Measurements from ENCODE around the gene DRD2.

DNA sequence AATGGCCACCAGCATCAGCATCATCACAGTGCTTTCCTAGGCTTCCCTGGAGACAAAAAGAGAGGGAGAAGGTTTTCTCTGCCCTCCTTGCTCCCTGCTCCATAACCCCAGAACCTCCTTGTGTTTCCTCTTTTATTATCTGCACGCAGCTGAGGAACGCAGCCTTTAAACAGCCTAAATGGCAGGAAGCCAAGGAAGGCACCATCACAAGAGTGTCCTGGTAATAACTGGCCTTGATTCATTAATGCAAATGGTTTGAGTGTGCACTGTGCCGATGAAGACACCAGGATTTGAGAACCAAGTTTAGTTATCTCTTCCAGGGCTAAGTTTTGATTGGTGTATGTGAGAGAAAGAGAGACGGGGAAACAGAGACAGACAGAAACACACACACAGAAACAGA lies 29.4 kb upstream of the DRD2 start:
- TF ChIP-seq, protein P1, sequence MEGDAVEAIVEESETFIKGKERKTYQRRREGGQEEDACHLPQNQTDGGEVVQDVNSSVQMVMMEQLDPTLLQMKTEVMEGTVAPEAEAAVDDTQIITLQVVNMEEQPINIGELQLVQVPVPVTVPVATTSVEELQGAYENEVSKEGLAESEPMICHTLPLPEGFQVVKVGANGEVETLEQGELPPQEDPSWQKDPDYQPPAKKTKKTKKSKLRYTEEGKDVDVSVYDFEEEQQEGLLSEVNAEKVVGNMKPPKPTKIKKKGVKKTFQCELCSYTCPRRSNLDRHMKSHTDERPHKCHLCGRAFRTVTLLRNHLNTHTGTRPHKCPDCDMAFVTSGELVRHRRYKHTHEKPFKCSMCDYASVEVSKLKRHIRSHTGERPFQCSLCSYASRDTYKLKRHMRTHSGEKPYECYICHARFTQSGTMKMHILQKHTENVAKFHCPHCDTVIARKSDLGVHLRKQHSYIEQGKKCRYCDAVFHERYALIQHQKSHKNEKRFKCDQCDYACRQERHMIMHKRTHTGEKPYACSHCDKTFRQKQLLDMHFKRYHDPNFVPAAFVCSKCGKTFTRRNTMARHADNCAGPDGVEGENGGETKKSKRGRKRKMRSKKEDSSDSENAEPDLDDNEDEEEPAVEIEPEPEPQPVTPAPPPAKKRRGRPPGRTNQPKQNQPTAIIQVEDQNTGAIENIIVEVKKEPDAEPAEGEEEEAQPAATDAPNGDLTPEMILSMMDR (IDR thresholded peaks at IDR 0.05) = no peak
- no peak for TF ChIP-seq POLR2A (IDR thresholded peaks at IDR 0.05; ENCODE audit: low read depth)
- no peak for TF ChIP-seq POLR2AphosphoS5 (IDR thresholded peaks at IDR 0.05)
- no peak for TF ChIP-seq EP300 (IDR thresholded peaks at IDR 0.05)

All from esophagus muscularis mucosa (tissue), 4 donors.